ENCODE measurements around the gene SLC9C1. TPM values are rescaled to one million over a fixed set of nuclear protein-coding genes. Genes with fewer than 3 reads are reported as not detected.

The SLC9C1 gene
- total RNA-seq, 1 experiment from 2014 or later, result 0.50 TPM

DNA sequence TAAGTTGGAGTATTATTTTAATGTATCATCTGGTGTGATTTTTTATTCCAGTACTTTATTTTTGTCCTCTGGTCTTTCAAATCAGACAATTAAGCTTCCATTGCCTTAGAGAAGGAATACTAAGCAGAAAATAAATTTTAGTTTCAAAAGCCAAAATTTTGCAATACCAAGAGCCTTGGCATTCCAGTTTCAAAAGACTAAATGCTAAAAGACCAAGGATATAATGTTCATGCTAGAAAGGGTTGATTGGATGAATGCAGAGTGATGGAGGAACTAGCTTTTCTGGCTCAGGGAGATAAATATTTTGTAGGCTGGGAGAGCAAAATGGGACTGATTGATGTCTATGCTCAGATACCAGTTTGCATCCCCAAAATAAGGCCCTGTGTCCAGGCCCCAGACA lies 45.1 kb upstream of the SLC9C1 start:
- peaks cover 1% of the 10 kb centered on the region for H3K23me2 ChIP-seq (ENCODE audit: insufficient read length, low read depth, low read length, poor library complexity, severe bottlenecking)
- H3K27me3 ChIP-seq (ENCODE audit: insufficient read depth, low read length), result no peaks in the 10 kb centered on the region
- H2BK12ac ChIP-seq (ENCODE audit: insufficient read length, low read depth, low read length), result no peak overlapping the region
- peaks cover 7% of the 10 kb centered on the region for H3K79me1 ChIP-seq (ENCODE audit: insufficient read depth, low read depth, low read length, poor library complexity, severe bottlenecking)
- H3K27ac ChIP-seq (ENCODE audit: insufficient read length, low read depth, low read length), result no peak overlapping the region
- H3K23ac ChIP-seq (ENCODE audit: insufficient read length, low read depth, low read length), result no peak overlapping the region
- H4K91ac ChIP-seq (ENCODE audit: insufficient read length, low read depth, low read length), result no peak overlapping the region
- DNase-seq, result no peak
- no peak overlapping the region for H3T11ph ChIP-seq (ENCODE audit: low read length)
- H2AK5ac ChIP-seq (ENCODE audit: insufficient read length, low read length), result no peak overlapping the region
- H3K9me3 ChIP-seq (ENCODE audit: control insufficient read depth, low read depth, low read length), result no peaks in the 10 kb centered on the region
- no peak overlapping the region for H3K4me2 ChIP-seq (ENCODE audit: insufficient read depth, insufficient read length, low read length)
- H4K8ac ChIP-seq (replicated peaks; ENCODE audit: insufficient read length, low read depth, low read length), result no peak overlapping the region
- H3K56ac ChIP-seq (ENCODE audit: insufficient read length, low read depth, low read length), result no peak overlapping the region
- H3K4me1 ChIP-seq (ENCODE audit: insufficient read depth, low read length), result peaks cover 12% of the 10 kb centered on the region
- peaks cover 56 to 61% of the 10 kb centered on the region in 2 experiments for H3K4me1 Mint-ChIP-seq
- H2BK120ac ChIP-seq (ENCODE audit: low read depth, low read length, poor library complexity, severe bottlenecking), result no peak overlapping the region
- no peaks in the 10 kb centered on the region for H3K27me3 Mint-ChIP-seq (ENCODE audit: low read depth)
- no peak overlapping the region for H3K9ac ChIP-seq (ENCODE audit: extremely low read depth, insufficient read length, low read length)
- H3K36me3 Mint-ChIP-seq (ENCODE audit: insufficient read depth in 1 of 3, low read depth in 3 of 3), result peaks cover 56 to 63% (median 61%) of the 10 kb centered on the region in 3 experiments
- H3K27ac Mint-ChIP-seq, result peak overlapping the region in 1 of 3 experiments; percentile 73; a peak in 2 of 7 replicates
- peaks cover 0 to 4% of the 10 kb centered on the region in 2 experiments; a peak in 4 of 5 replicates for H3K9me3 Mint-ChIP-seq
- peaks cover 46% of the 10 kb centered on the region for H3K79me2 ChIP-seq (ENCODE audit: insufficient read depth, low read length)
- H2BK20ac ChIP-seq (ENCODE audit: low read depth, low read length, poor library complexity, severe bottlenecking), result no peak overlapping the region
- no peak overlapping the region for H4K5ac ChIP-seq (ENCODE audit: insufficient read length, low read depth, low read length)
- H2BK5ac ChIP-seq (ENCODE audit: insufficient read length, low read length), result no peak overlapping the region
- no peak overlapping the region for H3K4ac ChIP-seq (ENCODE audit: low read depth, low read length)
- no peak overlapping the region for H3K18ac ChIP-seq (ENCODE audit: insufficient read length, low read depth, low read length)
- no peak overlapping the region for H3K14ac ChIP-seq (ENCODE audit: insufficient read depth, low read length)
- H2BK15ac ChIP-seq (ENCODE audit: low read depth, low read length), result no peak overlapping the region
- H2AFZ ChIP-seq (ENCODE audit: low read length), result no peak overlapping the region
- no peak overlapping the region for H3K4me3 Mint-ChIP-seq
- TF ChIP-seq CTCF (conservative IDR thresholded peaks at IDR 0.05), result no peak
- no peaks in the 10 kb centered on the region for H4K20me1 ChIP-seq (ENCODE audit: control insufficient read depth, insufficient read depth, insufficient read length)
